Globus pallidus (tissue), 1 donor: ENCODE data around the gene SPRING1.
"Not testable (repeated sequence)": the region's sequence is repeated elsewhere in the genome, so short reads cannot be mapped to it uniquely, and the experiment has no call there.

Experiments
- DNase-seq: peaks from one replicate; pipeline ENCODE4 v3.0.0-alpha.2; 2015; ENCODE audit warnings: low spot score

SPRING1 gene

GRCh38 chr12:116737774-116738657 lies at the start of gene SPRING1, which contains the start of gene RNFT2:
Gene SPRING1 (minus strand): TSS chr12:116738069. CDS start chr12:116737900, 169 bp downstream.
Gene RNFT2 (plus strand): TSS chr12:116738315. CDS start chr12:116740498, 2,183 bp downstream.
- peak; percentile 99 for DNase-seq

DNA sequence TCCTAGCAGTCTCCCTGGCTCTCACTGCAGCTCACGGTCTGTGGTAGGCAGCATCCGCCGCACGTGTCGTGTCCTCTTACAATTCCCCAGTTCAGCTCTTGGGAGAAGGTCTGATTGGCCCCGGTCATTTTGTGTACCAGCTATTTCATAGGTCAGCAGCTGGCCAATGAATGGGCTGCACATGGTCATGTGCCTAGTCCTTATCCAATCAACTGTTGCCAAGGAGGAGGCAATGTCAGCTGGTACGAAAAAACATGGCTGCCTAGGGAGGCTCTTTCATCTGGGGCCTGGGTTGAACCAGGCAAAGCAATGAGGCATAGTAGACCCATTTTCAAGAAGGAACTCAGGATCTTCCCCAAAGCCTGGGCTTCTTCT lies 46.4 kb upstream of the SPRING1 start:
- no peak for DNase-seq

DNA sequence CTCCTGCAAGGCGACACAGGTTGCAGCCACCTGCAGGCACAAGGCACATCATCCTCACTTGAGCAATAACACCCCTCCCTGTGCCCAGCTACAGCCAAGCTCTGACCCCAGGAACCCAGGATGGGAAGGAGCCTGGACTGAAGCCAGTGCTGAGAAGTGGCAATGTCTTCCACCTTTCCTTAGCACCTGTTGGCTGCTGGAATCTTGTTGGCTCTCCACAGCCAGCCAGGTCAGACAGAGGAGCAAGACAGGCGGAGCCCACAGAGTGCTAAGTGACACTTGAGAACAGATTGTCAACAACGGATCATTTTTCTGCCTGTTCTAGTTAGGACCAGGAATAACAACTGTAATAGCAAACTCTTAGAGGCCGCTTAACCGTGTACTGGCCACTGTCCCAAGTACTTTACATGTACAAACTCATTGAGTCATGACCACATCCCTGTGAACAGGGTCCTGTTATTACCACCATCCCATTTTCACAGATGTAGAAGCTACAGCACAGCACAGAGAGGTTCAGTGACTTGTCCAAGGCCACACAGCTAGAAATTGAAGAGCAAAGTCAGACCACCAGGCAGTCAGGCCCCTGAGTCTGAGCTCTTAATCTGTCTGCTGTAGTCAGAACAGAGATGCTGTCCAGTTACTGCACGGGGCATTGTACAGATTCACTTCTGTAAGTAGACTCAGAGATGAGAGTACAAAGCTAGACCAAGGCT lies 45.8 kb upstream of the SPRING1 start:
- no peak for DNase-seq

- DNase-seq, result no peak
These were observed 43.1 kb upstream of the SPRING1 start for GRCh38 chr12:116780942-116781341.

GRCh38 chr12:116779597-116779996 lies 41.7 kb upstream of the SPRING1 start:
- DNase-seq, result no peak

DNA sequence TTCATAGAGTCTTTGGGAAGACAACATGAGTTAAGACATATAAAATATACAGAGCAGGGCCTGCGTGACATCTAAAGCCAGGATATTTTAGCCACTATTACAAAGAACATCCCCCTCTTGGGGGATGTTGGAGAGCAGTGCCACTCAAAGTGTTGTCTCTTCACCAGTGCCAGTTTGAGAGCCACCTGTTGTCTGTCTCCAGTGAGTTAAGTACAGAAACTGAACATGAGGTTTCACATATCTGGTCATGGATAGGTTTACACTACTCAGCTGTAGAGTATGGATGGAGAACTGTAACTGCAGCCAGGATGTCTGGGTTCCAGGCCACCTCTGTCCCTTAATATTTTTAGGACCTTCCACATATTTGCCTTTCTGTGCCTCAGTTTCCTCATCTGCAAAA lies 39.4 kb upstream of the SPRING1 start:
- no peak for DNase-seq

DNA sequence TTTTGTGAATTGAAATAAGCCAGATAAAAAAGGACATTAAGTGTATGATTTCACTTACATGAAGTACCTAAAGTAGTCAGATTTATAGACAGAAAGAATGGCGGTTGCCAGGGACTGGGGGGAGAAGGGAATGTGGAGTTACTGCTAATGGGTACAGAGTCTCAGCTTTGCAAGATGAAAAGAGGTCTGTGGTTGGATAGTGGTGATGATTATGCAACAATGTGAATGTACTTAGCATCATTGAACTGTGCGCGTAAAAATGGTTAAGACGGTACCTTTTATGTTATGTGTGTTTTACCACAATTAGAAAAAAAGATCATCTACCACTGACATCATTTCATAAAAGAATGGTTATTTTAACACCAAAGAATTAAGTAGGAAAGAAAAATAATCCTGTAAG lies 36.2 kb upstream of the SPRING1 start:
- DNase-seq, result no peak

GRCh38 chr12:116773276-116773731 lies 35.4 kb upstream of the SPRING1 start:
- DNase-seq, result no peak

DNA sequence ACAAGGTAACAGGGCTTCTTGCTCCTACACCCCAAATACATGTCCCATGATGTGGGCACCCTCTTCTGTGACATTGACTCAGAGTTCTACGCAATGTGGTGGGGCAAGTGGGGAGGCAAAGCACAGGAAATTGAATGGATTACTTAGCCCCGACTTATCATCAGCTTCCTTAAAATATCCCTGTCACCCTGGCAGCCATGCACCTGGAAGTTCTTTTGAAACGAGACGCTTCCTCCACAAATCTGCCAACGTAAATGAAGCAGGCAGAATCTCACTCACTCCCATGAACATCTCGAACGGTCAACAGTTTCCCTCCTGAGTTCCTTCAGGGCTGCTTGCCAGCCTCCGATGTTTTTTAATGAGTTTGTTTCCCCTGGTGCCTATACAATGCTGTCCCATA lies 33.8 kb upstream of the SPRING1 start:
- no peak for DNase-seq

GRCh38 chr12:116766746-116767145 lies 28.9 kb upstream of the SPRING1 start:
- DNase-seq, result no peak

- no peak for DNase-seq
These were observed 28.4 kb upstream of the SPRING1 start for GRCh38 chr12:116766285-116766684.

DNA sequence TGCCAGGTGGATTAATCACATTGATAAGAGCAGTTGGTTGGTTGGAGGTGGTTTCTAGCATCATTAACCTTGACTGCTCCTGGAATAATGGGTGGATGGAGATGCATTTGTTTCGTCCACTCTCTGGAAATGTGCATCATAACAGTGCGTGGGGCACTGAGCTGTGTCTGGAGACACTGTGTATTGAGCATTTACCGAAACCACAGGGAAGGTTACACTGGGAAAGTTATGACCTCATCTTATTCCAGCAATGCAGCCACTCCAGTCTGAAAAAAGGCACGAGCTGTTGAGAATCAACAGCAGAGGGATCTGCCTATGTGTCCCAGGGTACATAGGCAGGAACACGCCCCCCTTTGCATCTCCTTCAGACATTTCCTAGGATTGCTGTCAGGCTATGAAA lies 27.4 kb upstream of the SPRING1 start:
- DNase-seq, result no peak

GRCh38 chr12:116761499-116761898 lies 23.6 kb upstream of the SPRING1 start:
- DNase-seq, result no peak

GRCh38 chr12:116760622-116761020 lies 22.8 kb upstream of the SPRING1 start:
- DNase-seq, result no peak

DNA sequence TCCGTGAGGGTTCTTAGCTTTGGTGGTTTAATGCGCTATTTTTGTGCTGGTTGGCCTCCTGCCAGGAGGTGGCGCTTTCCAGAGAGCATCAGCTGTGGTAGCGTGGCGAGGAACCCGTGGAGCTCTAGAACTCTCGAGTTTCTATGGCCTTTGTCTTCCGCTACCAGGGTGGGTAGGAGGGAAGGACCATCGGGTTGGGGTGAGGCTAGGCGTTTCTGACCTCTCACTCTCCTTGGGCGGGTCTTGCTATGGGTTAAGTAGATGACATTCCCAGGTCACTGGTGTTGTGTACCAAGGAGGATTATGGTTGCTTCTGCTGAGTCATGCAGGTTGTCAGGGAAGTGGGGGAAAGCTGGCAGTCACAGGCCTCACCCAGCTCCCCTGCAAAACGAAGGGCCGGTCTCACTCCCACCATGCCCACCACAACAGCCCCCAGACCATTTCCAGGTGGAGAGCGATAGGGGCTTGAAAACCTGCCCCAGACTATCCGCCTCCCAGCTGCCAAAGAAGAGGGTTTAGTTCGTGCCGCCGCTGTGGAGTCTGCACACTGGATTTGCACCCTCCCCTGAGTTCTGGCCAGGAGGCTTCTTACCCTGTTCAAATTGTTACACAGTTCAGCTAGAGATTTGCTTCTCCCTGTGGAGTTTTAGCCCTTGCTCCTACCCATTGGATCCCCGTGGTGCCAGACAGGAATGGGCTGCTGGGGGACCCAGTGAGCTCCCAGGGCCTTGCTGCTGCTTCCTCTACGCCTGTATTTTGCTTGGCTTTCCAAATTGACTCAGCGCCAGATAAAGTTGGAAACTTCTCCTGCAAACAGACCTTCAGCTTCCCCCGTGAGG lies 22.1 kb upstream of the SPRING1 start:
- DNase-seq, result no peak

DNA sequence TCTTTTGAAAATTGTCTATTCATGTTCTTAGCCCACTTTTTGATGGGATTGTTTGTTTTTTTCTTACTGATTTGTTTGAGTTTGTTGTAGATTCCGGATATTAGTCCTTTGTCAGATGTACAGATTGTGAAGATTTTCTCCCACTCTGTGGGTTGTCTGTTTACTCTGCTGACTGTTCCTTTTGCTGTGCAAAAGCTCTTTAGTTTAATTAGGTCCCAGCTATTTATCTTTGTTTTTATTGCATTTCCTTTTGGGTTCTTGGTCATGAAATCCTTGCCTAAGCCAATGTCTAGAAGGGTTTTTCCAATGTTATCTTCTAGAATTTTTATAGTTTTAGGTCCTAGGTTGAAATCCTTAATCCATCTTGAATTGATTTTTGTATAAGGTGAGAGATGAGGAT lies 16.9 kb upstream of the SPRING1 start:
- not testable (repeated sequence) for DNase-seq

DNA sequence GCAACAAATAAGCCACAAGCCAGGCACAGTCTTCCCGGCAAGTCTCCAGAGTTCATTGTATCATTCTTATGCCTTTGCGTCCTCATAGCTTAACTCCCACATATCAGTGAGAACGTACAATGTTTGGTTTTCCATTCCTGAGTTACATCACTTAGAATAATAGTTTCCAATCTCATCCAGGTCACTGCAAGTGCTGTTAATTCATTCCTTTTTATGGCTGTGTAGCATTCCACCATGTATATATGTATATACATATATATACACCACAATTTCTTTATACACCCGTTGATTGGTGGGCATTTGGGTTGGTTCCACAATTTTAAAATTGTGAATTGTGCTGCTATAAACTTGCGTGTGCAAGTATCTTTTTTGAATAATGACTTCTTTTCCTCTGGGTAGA lies 16.2 kb upstream of the SPRING1 start:
- DNase-seq, result not testable (repeated sequence)

GRCh38 chr12:116750298-116750697 lies 12.4 kb upstream of the SPRING1 start:
- DNase-seq, result no peak

DNA sequence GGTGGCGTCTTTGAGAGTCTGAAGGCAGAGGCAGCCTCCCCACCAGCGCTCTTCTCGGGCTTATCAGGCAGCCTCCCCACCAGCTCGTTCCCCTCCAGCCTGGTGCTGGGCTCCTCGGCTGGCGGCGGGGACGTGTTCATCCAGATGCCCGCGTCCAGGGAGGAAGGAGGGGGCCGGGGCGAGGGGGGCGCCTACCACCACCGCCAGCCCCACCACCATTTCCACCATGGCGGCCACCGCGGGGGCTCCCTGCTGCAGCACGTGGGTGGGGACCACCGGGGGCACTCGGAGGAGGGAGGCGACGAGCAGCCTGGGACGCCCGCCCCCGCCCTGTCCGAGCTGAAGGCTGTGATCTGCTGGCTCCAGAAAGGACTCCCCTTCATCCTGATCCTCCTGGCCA lies 12.0 kb upstream of the SPRING1 start:
- no peak for DNase-seq

- DNase-seq, result no peak
These were observed 7.7 kb upstream of the SPRING1 start for GRCh38 chr12:116745554-116745953.

DNA sequence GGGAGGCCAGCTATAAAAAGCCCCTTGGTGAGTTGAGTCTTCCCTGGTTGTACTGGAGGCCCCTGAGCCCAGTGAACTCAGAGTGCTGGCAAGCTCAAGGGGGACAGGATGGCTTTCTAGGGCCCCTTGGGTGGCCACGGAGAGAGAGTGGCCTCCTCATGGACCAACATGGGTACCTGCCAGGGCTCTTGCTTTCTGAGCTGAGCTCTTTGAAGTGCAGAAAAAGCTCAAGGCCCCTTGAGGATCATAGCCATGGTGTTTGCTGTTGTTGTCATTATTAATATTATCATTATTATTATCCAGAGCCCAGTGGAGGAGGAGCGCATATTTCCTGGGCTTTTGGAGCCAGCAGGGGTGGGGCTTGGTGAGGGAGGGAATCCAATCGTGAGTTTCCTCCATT lies 6.9 kb upstream of the SPRING1 start:
- DNase-seq, result no peak

GRCh38 chr12:116742787-116743186 lies 4.9 kb upstream of the SPRING1 start:
- not testable (repeated sequence) for DNase-seq
